Measurements from ENCODE around the gene CBLC.
"Not testable (repeated sequence)": the region's sequence is repeated elsewhere in the genome, so short reads cannot be mapped to it uniquely, and the experiment has no call there.

CBLC gene

DNA sequence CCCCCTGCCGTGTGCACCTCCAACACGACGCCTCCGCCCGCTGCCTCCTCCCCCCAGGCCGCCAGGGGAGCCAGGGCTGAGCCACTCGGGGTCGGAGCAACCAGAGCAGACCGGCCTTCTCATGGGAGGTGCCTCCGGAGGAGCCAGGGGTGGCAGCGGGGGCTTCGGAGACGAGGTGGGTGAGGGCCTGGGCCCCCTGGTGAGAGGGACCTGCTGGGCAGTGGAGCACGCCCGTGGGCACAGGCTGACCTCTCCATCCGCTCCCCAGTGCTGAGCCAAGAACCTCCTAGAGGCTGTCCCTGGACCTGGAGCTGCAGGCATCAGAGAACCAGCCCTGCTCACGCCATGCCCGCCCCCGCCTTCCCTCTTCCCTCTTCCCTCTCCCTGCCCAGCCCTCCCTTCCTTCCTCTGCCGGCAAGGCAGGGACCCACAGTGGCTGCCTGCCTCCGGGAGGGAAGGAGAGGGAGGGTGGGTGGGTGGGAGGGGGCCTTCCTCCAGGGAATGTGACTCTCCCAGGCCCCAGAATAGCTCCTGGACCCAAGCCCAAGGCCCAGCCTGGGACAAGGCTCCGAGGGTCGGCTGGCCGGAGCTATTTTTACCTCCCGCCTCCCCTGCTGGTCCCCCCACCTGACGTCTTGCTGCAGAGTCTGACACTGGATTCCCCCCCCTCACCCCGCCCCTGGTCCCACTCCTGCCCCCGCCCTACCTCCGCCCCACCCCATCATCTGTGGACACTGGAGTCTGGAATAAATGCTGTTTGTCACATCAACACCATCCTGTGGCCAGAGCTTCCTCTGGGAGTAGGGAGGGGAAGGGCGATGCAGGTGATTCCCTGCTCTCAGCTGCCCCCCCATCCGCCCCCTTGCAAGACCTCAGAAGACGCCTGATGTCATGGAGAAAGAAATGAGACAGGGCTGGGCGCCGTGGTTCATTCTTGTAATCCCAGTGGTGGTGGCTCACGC lies 43.2 kb downstream of the CBLC start:
- no peak for DNase-seq (ENCODE audit: low read depth)
- no peak overlapping the region for H3K4me3 ChIP-seq (ENCODE audit: low read depth, low read length)
- no peak for TF ChIP-seq CTCF (conservative IDR thresholded peaks at IDR 0.05; ENCODE audit: low read depth, low read length)

DNA sequence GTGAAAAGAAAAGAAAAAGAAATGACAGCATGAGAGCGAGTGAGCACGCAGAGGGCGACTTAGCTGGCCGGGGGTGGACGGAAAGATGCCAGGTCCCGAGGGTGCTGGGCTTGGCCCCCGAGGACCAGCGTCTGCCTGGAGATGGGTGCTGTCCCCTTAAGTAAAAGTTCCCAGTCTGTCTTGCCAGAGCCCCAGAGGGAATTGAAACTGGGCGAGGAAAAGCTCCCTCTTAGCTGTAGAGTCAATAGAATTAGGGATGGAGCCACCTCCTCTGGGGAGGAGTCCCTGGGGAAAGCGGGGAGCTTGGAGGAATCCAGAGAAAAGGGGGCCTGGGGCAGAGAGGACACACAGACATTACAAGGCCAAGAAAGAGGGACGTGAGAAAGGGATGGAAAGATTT lies 44.5 kb downstream of the CBLC start:
- TF ChIP-seq CTCF (conservative IDR thresholded peaks at IDR 0.05; ENCODE audit: low read depth, low read length) = no peak
- no peak overlapping the region for H3K4me3 ChIP-seq (ENCODE audit: low read depth, low read length)
- DNase-seq (ENCODE audit: low read depth) = no peak

GRCh38 chr19:44822670-44823372 lies 45.1 kb downstream of the CBLC start:
- DNase-seq (ENCODE audit: low read depth) = no peak
- H3K4me3 ChIP-seq (ENCODE audit: low read depth, low read length) = no peak overlapping the region
- TF ChIP-seq CTCF (conservative IDR thresholded peaks at IDR 0.05; ENCODE audit: low read depth, low read length) = no peak

DNA sequence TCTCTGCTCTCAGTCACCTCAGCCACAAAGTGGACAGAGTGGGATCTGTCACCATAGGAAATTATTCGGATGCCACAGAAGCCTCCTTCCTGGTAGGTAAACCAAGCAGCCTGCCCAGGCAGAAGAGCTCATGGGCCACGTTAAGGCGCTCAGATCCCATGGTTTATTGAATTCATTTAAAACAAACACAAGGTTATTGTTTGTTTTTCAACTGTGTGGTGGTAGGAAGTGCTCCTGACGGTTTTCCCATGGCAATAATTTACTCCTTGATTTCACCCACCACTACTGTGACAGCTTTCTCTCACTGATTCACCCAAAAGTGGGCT lies 45.6 kb downstream of the CBLC start:
- H3K4me3 ChIP-seq (ENCODE audit: low read depth, low read length) = no peak overlapping the region
- no peak for DNase-seq (ENCODE audit: low read depth)
- no peak for TF ChIP-seq CTCF (conservative IDR thresholded peaks at IDR 0.05; ENCODE audit: low read depth, low read length)

DNA sequence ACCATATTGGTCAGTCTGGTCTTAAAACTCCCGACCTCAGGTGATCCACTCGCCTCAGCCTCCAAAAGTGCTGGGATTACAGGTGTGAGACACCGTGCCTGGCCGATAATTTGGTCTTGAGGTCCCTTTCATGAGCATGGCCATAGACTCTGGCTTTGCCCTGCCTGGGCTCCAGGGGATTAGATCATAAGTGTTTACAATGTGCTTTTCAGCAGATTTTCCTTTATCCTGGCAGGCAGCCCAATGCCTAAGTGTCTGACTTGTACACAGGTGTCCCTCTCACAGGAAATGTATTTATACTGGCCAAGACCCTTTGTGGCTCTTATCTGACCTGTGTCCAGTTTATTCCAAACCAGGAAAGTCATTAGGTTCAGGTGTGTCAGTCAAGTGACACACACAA lies 47.1 kb downstream of the CBLC start:
- TF ChIP-seq CTCF (conservative IDR thresholded peaks at IDR 0.05; ENCODE audit: low read depth, low read length) = no peak
- H3K4me3 ChIP-seq (ENCODE audit: low read depth, low read length) = no peak overlapping the region
- DNase-seq (ENCODE audit: low read depth) = peak; percentile 25

DNA sequence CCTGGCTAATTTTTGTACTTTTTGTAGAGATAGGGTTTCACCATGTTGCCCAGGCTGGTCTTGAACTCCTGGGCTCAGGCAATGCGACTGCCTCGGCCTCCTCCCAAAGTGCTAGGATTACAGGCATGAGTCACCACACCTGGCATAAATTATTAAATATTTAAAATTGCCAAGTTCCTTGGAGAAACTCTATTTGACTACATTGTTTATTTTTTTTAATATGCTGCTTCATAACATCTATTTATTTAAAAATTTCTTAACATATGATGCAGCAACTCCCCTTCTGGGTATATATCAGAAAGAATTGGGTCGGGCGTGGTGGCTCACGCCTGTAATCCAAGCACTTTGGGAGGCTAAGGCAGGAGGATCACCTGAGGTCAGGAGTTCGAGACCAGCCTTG lies 55.2 kb downstream of the CBLC start:
- DNase-seq (ENCODE audit: low read depth); H3K4me3 ChIP-seq (ENCODE audit: low read depth, low read length): not testable (repeated sequence)

DNA sequence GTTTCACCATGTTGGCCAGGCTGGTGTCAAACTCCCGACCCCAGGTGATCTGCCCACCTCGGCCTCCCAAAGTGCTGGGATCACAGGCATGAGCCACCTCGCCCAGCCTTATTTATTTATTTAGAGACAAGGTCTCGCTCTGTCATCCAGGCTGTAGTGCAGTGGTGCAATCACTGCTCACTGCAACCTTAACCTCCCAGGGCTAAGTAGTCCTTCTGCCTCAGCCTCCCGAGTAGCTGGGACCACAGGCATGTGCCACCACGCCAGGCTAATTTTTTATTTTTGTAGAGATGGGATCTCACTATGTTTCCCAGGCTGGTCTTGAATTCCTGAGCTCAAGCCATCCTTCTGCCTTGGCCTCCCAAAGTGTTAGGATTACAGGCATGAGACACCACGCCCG lies 56.7 kb downstream of the CBLC start:
- DNase-seq (ENCODE audit: low read depth); H3K4me3 ChIP-seq (ENCODE audit: low read depth, low read length): not testable (repeated sequence)

DNA sequence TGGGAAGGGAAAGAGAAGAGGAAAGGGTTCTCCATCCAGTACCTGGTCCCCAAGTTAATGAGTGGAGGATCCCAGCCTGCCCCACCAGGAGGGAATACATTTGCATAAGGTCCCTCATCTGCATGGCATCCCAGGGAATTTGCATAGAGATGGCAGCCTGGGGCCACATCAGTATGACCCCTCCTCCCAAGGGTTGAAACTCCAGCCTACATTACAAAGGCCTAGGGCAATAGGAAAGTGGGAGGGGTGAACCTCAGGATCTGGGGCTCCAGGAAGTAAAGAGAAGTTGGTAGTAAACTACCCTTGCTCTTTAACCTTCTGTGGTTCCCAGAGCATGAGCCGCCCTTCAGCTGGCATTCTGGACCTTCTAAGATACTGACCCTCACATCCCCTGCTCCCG lies 61.6 kb downstream of the CBLC start:
- no peak for DNase-seq (ENCODE audit: low read depth)
- TF ChIP-seq CTCF (conservative IDR thresholded peaks at IDR 0.05; ENCODE audit: low read depth, low read length) = no peak
- no peak overlapping the region for H3K4me3 ChIP-seq (ENCODE audit: low read depth, low read length)
